SU-DHL-6 (cell line): ENCODE data around the gene AIP.

Experiments
- CTCF ChIP-seq: fragments of 200-600 bp; sonication (generic); IDR thresholded peaks from one replicate; pipeline ENCODE4 v1.5.1; 2017; ENCODE audit warnings: antibody characterized with exemption, mild to moderate bottlenecking, low read length, moderate library complexity; ENCODE audit not compliant: insufficient read depth, poor library complexity, severe bottlenecking
- EZH2phosphoT487 ChIP-seq: fragments of 200-600 bp; sonication (generic), shearing (Covaris generic); conservative IDR thresholded peaks from 2 replicates; pipeline ENCODE4 v1.6.1; 2018; ENCODE audit warnings: mild to moderate bottlenecking, antibody characterized with exemption, low read length, moderate library complexity, mixed read lengths

GRCh38 chr11:67516806-67517205 is 34.0 kb downstream of the AIP start:
- no peak for TF ChIP-seq CTCF
- no peak for TF ChIP-seq EZH2phosphoT487
